GM19023 (cell line): ENCODE results near the gene NLGN2.

ENCODE experiments used
- ATAC-seq: cut with Tn5 transposase; IDR thresholded peaks from one replicate; pipeline ENCODE4 v1.9.1; 2021; ENCODE audit warnings: mild to moderate bottlenecking, moderate library complexity; ENCODE audit not compliant: unreplicated experiment

NLGN2 gene

DNA sequence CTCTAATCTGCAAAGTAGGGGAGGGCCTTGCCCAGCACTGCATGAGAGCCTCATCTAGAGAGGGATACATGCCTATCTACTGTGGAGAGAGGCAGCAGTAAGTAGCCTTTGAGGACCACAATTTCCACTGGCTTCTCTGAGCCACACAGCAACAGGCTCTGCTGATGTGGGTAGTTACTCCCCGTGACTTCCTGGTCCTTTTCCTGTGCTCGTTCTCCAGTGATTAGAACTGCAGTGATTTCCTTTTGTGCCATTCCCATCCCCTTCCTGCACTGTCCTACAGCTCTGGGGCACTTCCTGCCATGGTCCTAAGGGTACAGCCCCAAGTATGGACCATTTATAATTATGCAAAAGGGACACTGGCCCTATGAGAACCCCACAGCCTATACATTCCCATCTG is 16.3 kb upstream of the NLGN2 start:
- no peak for ATAC-seq

DNA sequence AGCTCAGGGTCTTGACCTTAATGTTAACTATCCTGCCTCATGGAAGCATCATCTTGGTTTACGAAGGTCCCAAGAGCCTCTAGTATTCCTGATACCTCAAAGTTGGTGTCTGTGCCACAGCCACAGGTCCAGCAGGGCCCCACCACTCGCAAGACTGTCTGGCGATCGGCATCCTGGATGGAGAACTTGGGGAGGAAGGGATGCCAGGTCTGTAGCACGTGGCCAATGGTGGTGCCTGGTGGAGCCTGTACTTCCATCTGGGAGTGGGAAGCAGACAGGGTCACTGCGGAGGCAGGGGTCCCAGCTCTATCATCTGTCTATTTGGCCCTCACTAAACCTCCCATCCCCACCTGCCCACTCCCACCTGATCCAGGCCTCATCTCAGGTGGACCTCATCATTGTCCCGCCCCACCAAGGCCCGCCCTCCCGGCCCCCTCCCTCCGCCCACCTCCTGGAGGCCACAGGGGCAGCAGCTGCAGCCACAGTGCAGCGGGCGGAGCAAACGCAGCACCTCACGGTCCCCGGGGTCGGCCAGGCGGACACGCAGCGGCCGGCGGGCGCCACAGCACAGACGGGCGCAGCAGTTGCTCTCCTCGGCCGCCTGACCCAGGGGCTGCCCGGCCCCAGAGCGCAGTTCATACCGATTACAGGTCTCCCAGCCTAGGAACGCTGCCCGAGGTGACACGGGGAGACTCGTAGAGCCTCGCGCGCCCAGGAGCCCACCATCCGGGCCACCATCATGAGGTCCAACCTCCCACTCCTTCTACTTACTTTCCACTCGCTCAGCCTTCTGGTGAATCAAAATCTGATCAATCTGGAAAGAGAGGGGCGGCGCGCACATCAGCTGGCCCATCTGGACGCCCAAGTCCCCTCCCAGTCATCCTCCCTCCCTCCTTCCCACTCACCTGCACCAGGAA is 14.7 kb upstream of the NLGN2 start:
- no peak for ATAC-seq

DNA sequence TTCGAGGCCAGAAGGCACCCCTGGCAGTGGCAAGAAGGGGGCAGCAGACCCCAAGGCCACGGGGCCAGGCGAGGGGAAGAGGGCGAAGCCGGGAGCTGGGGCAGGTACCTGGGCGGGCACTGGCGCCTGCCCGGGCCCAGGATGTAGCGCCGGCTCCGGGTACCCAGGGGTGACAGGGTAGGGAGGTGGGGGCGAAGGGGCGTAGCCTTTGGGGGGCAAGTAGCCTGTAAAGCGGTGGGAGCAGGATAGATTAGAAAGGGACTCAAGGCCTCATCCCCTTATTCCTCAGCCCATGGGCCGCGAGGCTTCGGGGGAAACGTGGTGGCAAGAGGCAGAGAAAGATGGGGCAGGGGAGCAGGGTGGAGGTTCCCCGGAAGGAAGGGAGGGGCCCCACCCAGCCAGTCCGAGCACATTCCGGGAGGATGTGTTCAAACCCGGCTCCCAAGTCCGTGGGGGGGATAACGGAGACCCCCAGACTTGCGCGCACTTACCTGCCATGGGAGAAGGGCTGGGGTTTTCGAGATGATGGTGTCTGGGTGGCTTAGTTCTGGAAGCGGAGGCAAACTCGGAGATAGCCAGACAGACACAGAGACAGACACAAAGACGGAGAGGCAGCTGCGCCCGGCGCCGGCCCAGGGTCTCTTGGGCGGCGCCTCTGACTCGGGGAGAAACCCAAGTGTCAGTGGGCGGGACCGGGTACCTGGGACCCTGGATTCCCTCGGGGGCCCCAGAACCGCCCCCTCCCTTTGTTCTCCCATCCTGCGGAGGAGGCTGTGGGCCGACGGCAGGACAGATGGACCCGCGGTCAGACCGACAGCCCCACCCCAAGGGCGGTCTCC is 13.8 kb upstream of the NLGN2 start:
- ATAC-seq = peak; percentile 40

DNA sequence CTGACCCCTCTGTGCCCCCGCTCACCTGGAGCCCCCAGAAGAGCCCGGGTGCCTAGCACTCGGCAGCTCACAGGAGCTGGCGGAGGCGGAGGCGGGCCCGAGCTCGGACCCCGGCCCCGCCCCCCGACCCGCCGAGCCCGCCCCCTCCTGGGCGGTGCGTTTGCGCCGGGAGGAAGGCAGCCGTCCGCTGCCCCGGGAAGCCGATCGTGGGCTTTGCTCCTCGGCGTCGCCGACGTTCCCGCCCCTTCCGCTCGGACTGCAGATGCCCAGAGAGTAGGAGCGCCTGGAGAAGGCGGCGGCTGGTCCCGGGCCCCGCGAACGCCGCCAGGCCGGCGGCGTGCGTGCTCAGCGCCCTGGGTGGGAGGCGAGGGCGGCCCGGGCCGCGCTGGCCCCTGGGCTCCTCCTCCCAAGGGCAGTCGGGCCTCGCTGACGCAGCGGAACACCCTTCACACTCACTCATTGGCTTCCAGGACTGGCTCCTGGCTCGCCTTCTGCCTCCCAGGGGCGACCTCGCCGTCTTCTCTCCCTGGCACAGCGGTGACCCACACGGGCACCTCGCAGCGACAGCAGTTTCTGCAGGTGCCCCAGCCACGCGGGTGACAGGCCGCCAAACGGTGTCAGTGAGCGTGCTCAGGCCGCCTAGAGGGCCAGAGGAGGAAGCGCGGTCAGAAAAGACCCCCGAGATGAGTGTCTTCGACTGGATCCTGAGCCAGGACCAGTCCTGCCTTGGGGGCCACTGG is 13.0 kb upstream of the NLGN2 start, which contains the start of gene PLSCR3:
Gene PLSCR3 (minus strand): TSS at position 74 of the 740 bp plus-strand sequence. CDS start 415 bp downstream, outside the sequence.
- ATAC-seq = peak; percentile 86

DNA sequence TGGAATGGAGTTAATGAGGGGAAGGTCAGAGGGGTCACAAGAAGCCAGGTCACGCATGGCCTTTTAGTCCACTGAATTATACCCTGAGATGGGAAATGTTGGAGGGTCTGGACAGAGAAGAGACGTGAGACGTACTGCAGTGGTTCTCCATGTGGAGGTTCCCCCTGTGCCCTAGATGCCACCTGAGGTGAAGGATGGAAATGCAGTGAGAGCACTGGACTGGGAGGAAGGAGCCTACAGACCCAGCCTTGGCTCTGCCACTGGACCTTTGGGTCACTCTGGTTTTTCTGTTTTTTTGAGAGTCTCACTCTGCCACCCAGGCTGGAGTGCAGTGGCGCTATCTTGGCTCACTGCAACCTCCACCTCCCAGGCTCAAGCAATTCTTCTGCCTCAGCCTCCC is 11.5 kb upstream of the NLGN2 start:
- ATAC-seq = no peak

DNA sequence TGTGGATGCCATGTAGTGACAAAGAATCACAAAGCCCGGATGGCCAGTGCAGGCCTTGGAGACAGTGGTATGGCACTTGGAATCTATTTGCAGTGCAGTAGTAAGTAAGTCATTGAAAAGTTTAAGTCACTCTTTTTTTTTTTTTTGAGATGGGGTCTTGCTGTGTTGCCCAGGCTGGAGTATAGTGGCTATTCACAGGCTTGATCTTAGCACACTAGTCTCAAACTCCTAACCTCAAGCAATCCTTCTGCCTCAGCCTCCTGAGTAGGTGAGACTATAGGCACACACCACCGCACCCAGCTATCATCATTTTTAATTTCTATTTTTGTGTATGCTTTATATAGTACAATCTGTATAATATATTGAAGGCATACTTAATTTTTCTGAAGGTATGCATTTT is 9.0 kb upstream of the NLGN2 start:
- no peak for ATAC-seq

DNA sequence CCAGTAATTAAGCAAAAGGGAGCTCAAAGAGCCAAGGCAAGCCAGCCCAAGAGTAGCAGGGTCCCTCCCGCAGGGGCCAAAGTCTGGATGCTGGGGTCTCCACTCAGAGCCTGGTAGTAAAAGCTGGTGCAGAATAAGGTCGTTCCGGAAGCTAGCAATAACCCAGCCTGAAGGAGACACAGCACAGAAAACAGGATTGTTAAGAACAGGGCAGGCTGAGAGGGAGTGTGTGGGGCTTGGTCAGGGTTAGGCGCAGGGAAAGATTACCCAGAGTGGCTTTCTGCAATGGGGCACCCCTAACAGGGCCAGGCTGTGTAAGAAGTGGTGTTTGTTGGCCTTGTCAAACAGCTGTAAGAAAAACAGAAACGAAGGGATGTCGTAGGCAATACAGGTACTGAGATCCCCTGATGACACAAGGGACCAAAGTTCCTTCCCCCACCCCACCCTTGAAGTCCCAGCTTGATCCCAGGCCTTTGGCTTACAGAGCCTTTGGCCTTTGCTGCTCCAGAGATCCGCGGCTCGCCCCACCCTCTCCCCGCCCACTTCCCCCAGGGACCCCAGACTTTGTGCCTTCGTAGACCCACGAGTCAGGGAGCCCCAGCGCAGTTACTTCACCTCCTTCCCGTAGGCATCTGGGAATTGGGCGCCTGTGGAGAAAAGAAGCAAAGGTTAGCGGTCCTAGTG is 4.5 kb upstream of the NLGN2 start:
- ATAC-seq = no peak

DNA sequence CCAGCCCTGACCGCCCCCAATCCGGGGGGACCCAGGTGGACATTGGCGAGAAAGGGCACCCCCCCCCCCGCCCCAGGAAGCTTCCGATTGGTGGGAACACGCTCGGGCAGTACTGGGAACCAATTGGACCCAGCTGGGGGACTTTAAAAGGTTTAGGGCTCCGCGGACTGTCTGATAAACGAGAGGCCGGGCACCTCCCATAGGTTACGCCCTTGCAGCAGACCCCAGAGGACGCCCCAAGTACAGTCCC is 4.0 kb upstream of the NLGN2 start:
- no peak for ATAC-seq

DNA sequence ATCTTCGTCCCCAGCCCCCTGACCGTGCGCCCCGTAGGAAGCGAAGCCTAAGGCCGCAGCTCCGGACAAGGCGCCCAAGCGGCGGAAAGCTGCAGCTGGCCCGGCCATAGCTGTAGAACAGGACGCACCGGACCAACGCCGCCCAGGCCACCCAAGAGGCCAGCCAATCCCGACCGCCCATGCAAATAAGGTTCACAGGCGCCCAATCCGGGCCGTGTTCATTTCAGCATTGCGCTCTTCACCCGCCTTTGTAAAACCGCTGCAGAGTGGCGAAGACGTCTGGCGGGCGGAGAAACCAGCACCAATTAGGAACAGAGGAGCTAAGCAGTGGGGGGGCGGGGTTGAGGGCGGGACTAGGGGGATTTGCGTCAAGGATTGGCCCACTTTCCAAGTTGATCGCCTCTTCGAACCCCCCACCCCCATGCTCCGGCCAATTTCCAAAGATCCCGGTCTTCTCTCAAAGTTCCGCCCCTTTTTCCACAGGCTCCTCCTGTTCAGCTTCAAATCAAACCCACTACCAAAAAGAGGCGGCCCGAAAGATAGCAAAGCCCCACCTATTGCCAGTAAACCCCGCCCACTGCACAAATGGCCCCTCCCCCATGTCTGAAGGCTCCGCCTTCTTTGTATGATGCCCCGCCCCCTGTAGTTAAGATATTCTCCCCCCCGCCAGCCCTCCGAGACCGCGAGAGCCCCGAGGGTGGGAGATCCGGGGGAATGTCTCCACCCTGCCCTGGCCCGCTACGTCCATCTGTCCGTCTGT is 3.5 kb upstream of the NLGN2 start, which contains the start of gene TMEM256:
Gene TMEM256 (minus strand): TSS at position 121 of the 760 bp plus-strand sequence. CDS start 13 bp downstream, at position 108.
- peak; percentile 93 for ATAC-seq

DNA sequence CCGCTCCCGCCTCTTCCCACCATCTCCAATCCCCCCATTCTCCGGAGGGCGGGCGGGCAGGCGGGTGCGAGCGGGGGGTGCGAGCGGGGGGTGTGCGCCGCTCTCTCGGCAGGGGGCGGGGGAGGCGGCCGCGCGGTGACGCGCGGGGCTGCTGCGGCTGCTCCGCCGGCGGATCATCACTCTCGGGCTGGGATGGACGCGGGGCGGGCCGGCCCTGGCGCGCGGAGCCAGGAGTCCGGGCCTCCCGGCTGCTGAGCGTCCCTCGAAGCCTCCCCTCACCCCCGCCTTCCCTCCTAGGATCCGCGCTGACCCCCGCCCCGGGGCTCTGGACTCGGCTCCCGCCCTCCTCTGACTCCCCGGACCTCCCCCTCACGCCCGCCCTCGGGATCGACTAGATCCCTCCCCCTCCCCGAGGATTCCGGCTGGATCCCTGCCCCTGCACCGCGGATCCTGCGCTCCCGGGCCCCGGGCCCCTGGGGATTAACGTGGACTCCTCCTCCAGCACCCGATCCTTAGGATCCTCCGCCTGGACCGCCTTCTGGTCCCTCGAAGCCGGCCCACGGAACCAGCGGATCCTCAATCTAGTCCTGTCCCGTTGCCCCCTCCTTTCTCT is 2.8 kb upstream of the NLGN2 start:
- ATAC-seq = no peak

DNA sequence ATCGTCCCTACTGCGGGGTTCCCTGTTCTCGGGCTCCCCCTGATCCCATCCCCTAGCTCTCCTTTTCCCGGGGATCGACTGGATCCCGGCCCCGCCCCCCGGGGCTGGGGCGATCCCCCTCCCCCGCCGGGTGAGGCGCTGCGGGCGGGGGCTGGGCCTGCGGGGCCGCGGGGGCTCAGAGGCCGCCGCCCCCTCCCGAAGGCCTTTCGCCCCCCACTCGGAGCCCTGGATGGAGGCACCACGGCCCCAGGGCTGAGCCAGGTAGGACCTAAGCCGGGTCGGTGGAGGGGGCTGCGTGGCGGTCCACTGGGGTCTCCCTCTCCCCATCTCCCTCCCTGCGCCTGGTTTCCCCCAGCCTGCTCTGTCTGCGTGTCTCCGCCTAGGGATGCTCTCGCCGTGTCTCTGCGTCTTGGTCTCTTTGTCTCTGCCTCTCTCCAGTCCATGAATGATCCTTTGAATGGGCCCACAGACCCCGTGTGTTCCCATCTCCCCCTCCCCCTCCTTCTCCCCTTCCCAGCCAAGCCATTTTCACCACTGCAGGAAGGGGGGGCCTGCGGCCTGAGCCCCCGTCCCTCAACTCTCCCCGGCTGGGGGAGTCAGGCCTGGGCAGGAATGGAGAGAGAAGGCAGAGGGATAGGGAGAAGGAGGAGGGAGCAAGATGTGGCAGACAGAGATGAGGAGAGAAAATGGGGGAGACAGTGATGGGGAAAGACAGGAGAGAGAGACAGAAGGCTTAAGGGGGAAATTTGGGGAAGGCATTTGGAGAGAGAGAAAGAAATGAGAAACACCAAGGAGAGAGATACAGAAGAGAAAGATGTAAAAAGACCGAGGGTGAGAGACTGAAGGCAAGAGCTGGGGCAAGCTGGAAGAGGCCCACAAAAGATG is 2.1 kb upstream of the NLGN2 start:
- no peak for ATAC-seq

DNA sequence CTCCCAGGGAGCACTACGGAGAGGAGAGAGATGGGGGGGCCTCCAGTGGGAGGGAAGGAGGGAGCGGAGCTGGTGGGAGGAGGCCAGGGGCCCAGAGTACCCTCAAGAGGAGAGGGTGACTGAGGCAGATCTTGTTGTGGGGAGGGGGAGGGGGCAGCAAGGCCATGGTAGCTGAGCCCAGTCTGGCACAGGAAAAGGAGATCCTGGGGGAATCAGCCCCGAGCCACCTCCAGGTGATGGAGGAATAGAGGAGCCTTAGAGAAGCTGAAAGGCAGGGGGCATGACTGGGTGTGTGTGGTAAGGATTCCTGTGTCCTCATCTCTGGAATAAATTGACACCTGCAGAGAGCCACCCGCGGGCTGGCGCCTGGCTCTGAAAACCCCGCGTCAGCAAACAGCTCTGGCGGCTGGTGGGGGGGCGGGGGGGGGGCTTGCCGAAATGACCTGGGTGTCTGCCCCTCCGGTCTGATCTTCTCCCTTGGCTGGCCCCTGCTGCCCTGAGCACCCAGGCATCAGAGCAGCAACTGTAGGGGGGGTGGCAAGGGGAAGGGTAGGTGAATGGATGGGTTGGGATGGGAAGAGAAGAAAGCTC is 1.3 kb upstream of the NLGN2 start:
- no peak for ATAC-seq

DNA sequence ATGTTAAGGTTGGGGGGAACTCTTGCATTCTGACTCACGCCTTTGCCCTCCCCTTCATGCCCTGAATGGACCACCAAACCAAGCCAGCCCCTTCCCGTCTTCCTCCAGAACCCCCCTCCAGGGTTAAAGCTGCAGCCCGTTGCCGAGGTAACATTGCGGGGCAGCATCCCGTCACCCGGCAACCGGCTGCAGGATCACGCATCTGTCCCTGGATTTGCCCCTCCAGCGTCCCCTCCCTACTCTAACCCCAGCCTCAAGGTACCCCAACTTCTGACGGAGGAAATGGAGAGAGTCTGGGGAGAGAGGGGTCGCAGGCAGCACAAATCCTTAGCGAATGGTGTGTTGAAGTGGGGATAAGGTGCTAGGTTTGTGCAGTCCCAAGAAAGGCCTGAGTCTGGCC is 563 bp upstream of the NLGN2 start:
- ATAC-seq = no peak

DNA sequence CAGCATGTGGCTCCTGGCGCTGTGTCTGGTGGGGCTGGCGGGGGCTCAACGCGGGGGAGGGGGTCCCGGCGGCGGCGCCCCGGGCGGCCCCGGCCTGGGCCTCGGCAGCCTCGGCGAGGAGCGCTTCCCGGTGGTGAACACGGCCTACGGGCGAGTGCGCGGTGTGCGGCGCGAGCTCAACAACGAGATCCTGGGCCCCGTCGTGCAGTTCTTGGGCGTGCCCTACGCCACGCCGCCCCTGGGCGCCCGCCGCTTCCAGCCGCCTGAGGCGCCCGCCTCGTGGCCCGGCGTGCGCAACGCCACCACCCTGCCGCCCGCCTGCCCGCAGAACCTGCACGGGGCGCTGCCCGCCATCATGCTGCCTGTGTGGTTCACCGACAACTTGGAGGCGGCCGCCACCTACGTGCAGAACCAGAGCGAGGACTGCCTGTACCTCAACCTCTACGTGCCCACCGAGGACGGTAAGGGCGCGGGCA is 645 bp downstream of the NLGN2 start:
- ATAC-seq = no peak

DNA sequence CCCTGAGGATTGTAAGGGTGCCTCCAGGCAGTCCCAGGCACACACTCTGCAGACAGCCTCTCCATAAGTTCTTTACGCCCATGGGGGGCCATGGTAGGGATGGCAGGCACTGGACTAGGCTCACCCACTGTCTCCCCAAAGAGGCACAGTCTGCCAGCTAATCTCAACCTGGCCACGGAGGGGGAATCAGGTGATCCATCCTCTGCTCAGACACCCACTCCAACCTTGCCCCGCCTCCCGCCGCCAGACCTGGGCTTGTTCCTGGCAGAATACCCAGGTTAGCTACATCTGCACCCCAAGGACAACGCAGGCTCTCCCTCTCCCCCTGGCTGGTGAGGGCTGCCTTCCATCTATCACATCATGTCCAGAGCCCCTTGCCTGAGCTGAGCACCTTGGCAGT is 1.2 kb downstream of the NLGN2 start:
- ATAC-seq = no peak

DNA sequence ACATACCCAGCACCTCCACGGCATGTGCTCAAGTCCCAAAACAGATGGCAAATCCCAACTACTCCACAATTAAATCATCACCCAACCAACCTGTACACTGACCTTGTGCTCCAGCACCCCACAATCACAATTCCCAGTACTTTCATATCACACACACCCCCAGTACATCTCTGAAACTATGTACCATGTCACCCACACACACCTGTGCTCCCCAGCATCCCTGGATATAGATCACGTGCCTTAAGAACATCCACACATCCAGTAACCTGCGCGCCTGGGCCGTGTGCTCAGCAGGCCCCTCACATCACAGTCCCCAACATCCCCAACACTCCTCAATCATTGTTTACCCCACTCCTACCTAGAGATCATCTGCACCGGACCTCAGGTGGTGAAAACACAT is 2.1 kb downstream of the NLGN2 start:
- ATAC-seq = no peak

DNA sequence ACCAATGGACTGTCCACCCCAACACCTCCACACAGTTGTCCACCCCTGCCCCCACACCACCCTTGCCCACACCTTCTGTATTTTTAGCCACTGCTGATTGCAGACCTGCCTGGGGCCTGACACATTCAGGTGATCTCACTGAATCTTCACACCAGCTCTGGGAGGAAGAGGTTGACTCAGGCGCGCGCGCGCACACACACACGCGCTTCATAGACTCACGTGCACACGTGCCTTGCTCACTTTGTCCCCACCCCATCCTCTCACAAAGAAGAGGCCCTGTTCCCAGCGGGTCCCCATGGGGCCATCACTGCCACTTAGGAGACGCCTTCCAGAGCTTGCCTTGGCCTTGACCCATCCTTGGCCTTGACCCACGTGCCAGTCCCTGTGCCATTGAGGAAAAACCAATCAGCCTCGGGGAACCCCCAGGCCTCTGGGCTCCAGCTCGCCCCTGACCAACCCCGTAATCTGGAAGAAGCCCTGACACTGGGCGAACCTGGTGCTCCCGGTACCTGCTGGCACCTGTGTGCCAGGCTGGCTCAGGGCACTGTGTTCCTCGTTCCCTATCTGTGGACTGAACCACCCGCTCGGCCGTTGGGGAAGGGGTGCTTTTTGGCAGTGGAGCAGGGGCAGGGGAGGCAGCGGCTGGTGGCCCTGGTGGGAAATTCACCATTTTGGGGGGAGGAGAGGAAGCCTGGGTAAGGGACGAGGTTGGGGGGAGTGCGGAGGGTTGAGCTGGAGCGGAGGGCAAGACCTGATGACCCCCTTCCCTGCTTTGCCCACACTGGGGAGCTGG is 3.2 kb downstream of the NLGN2 start:
- ATAC-seq = no peak
